GM12864 (cell line): ENCODE results near the gene GUCA1A.

ENCODE experiments used
- DNase-seq: peaks from one replicate; pipeline ENCODE4 v3.0.0-alpha.2; 2011; ENCODE audit warnings: low read depth
- H3K4me3 ChIP-seq: 2 replicates; pipeline ENCODE4 v1.5.1; 2011; ENCODE audit warnings: mild to moderate bottlenecking, low read depth, low read length, control low read depth
- TF ChIP-seq, protein P1 (sequence below): IDR thresholded peaks from 2 replicates; pipeline ENCODE4 v1.5.1; 2011; ENCODE audit warnings: low read depth, mild to moderate bottlenecking, moderate library complexity, low read length, control low read depth, inconsistent platforms; ENCODE audit errors: missing control alignments

GUCA1A gene

GRCh38 chr6:42155293-42155692 lies 17.9 kb upstream of the GUCA1A start:
- H3K4me3 ChIP-seq: no peak overlapping the region
- TF ChIP-seq, protein P1, sequence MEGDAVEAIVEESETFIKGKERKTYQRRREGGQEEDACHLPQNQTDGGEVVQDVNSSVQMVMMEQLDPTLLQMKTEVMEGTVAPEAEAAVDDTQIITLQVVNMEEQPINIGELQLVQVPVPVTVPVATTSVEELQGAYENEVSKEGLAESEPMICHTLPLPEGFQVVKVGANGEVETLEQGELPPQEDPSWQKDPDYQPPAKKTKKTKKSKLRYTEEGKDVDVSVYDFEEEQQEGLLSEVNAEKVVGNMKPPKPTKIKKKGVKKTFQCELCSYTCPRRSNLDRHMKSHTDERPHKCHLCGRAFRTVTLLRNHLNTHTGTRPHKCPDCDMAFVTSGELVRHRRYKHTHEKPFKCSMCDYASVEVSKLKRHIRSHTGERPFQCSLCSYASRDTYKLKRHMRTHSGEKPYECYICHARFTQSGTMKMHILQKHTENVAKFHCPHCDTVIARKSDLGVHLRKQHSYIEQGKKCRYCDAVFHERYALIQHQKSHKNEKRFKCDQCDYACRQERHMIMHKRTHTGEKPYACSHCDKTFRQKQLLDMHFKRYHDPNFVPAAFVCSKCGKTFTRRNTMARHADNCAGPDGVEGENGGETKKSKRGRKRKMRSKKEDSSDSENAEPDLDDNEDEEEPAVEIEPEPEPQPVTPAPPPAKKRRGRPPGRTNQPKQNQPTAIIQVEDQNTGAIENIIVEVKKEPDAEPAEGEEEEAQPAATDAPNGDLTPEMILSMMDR: no peak
- DNase-seq: no peak

GRCh38 chr6:42156638-42157037 lies 16.5 kb upstream of the GUCA1A start:
- no peak overlapping the region for H3K4me3 ChIP-seq
- DNase-seq: no peak
- TF ChIP-seq, protein P1: no peak

GRCh38 chr6:42158011-42158410 lies 15.2 kb upstream of the GUCA1A start:
- no peak overlapping the region for H3K4me3 ChIP-seq
- TF ChIP-seq, protein P1: no peak
- no peak for DNase-seq

DNA sequence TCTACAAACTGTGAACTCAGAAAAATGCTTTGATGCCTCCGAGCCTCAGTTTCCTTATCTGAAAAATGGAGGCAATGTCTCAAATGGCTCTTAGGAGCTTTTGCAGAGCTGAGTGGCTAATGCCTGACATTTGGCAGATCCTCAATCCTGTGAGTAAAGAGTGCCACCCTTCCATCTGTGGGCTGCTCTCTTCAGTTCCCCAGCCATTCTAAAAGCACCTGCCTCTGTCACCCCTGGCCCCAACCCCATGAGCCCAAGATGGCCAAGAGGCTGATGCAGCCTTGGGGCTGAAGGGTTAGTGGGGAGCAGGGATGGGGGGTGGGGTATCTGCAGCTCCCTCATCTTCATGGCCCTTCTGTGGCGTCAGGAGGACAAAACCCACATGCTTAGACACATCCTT lies 14.5 kb upstream of the GUCA1A start:
- H3K4me3 ChIP-seq: no peak overlapping the region
- TF ChIP-seq, protein P1: no peak
- no peak for DNase-seq

- DNase-seq: no peak
- H3K4me3 ChIP-seq: no peak overlapping the region
- TF ChIP-seq, protein P1: no peak
Observed at GRCh38 chr6:42159431-42160024, 13.6 kb upstream of the GUCA1A start.

DNA sequence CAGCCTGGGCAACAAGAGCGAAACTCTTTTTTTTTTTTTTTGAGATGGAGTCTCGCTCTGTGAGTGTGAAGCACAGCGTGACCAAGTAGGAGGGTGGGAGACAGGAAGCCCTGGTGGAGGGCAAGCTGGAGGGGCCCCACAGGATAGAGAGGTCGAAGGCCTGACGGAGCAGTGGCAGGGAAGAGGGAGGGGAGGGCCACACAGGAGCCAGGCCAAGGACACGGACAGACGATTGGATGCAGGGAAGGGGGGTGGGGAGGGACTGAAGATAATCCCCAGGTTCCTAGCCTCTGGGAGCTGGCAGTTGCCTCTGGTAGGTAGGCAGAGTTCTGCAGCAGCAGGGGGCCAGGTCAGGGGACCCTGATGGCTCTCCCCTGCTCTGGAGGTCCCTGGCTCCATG lies 10.8 kb upstream of the GUCA1A start:
- TF ChIP-seq, protein P1: no peak
- no peak overlapping the region for H3K4me3 ChIP-seq
- no peak for DNase-seq

- no peak overlapping the region for H3K4me3 ChIP-seq
- TF ChIP-seq, protein P1: no peak
- DNase-seq: no peak
Observed at GRCh38 chr6:42162812-42163211, 10.4 kb upstream of the GUCA1A start.
